Measurements from ENCODE around the gene SLC13A4.

The SLC13A4 gene

GRCh38 chr7:135687466-135687865, 40.5 kb downstream of the SLC13A4 start:
- DNase-seq: no peak

- no peak for DNase-seq
Observed at GRCh38 chr7:135685306-135686084, 42.5 kb downstream of the SLC13A4 start.

GRCh38 chr7:135684699-135685098, 43.3 kb downstream of the SLC13A4 start:
- no peak for DNase-seq

- DNase-seq: no peak
Observed at GRCh38 chr7:135684136-135684535, 43.9 kb downstream of the SLC13A4 start.

- no peak for DNase-seq
Observed at GRCh38 chr7:135683609-135684008, 44.4 kb downstream of the SLC13A4 start.

GRCh38 chr7:135682191-135682590, 45.8 kb downstream of the SLC13A4 start:
- DNase-seq: no peak

- DNase-seq: peak; percentile 39
Observed at GRCh38 chr7:135681762-135682161, 46.2 kb downstream of the SLC13A4 start.

GRCh38 chr7:135678612-135679575, 49.1 kb downstream of the SLC13A4 start:
- no peak for DNase-seq

GRCh38 chr7:135673360-135673706, 54.7 kb downstream of the SLC13A4 start:
- DNase-seq: peak; percentile 77

- peak; percentile 77 for DNase-seq
Observed at GRCh38 chr7:135672560-135673359, 55.2 kb downstream of the SLC13A4 start.

GRCh38 chr7:135670179-135670578, 57.8 kb downstream of the SLC13A4 start:
- DNase-seq: no peak

- DNase-seq: no peak
Observed at GRCh38 chr7:135669774-135670173, 58.2 kb downstream of the SLC13A4 start.

GRCh38 chr7:135668852-135669395, 59.1 kb downstream of the SLC13A4 start:
- DNase-seq: peak; percentile 42

- peak; percentile 23 for DNase-seq
Observed at GRCh38 chr7:135667626-135668025, 60.4 kb downstream of the SLC13A4 start.

GRCh38 chr7:135666846-135667245, 61.1 kb downstream of the SLC13A4 start:
- DNase-seq: no peak

- DNase-seq: no peak
Observed at GRCh38 chr7:135666156-135666555, 61.8 kb downstream of the SLC13A4 start.

- DNase-seq: peak; percentile 29
Observed at GRCh38 chr7:135665042-135665441, 62.9 kb downstream of the SLC13A4 start.

- DNase-seq: peak; percentile 93
Observed at GRCh38 chr7:135664046-135664589, 63.9 kb downstream of the SLC13A4 start.

GRCh38 chr7:135662373-135663114, 65.4 kb downstream of the SLC13A4 start, which contains the start of gene STMP1:
STMP1 (plus strand) TSS chr7:135662514.
- DNase-seq: peak; percentile 93

GRCh38 chr7:135662123-135662372, 65.9 kb downstream of the SLC13A4 start:
- no peak for DNase-seq

GRCh38 chr7:135661311-135662122, 66.5 kb downstream of the SLC13A4 start:
- DNase-seq: peak; percentile 79
